ENCODE measurements around the gene LXN.

Gene LXN

GRCh38 chr3:158631981-158632380 is 40.5 kb downstream of the LXN start:
- TF ChIP-seq CTCF (IDR thresholded peaks at IDR 0.05; ENCODE audit: insufficient read depth, low read length, missing control alignments): no peak
- DNase-seq (ENCODE audit: low read depth, low spot score): no peak
- no peak overlapping the region for H3K4me3 ChIP-seq (ENCODE audit: low read depth, low read length)
- POLR2A ChIA-PET: no interaction called here
- CTCF ChIA-PET: interaction anchor here (2.0 kb wide), 1 partner anchor 12 kb away, joined by 6 read pairs; no protein-coding TSS in a partner anchor

GRCh38 chr3:158625881-158626280 is 46.6 kb downstream of the LXN start:
- ChIA-PET CTCF (interaction anchor here (0.8 to 1.1 kb wide), 2 partner anchors 18 to 86 kb away, joined by 3 read pairs; partner anchors contain the start of gene GFM1), POLR2A (no interaction called here)
- no peak overlapping the region for H3K4me3 ChIP-seq (ENCODE audit: low read depth, low read length)
- no peak for DNase-seq (ENCODE audit: low read depth, low spot score)
- no peak for TF ChIP-seq CTCF (IDR thresholded peaks at IDR 0.05; ENCODE audit: insufficient read depth, low read length, missing control alignments)

GRCh38 chr3:158617982-158618875 is 54.2 kb downstream of the LXN start:
- POLR2A ChIA-PET: no interaction called here
- DNase-seq (ENCODE audit: low read depth, low spot score): no peak
- CTCF ChIA-PET: interaction anchor here (1.7 kb wide), 1 partner anchor 26 kb away, joined by 5 read pairs; the partner anchor contains the start of gene GFM1
- no peak for TF ChIP-seq CTCF (IDR thresholded peaks at IDR 0.05; ENCODE audit: insufficient read depth, low read length, missing control alignments)
- no peak overlapping the region for H3K4me3 ChIP-seq (ENCODE audit: low read depth, low read length)

Data from AG04449 (cell line).